OCI-LY7 (cell line): ENCODE measurements around the gene HLX. TPM values are rescaled to one million over a fixed set of nuclear protein-coding genes. Genes with fewer than 3 reads are reported as not detected.

ENCODE experiments used
- BruUV-seq: library from RNA; stranded (reverse); fragments of 400-500 nt; replicated peaks from 2 replicates; lab custom pipeline; 2021; lab: Mats Ljungman, UMichigan
- CTCF ChIA-PET: fragments of 300-600 bp; sonication (Branson Sonifier 250); formaldehyde crosslinking; loops from one replicate; lab custom pipeline; 2022; ENCODE audit warnings: antibody characterized with exemption; ENCODE audit not compliant: unreplicated experiment; lab: Charles Lee
- POLR2A ChIA-PET: fragments of 300-600 bp; sonication (Branson Sonifier 250); formaldehyde crosslinking; loops from one replicate; lab custom pipeline; 2022; ENCODE audit warnings: antibody characterized with exemption; lab: Charles Lee
- DNase-seq: peaks from one replicate; pipeline ENCODE4 v3.0.0-alpha.2; 2015; ENCODE audit warnings: low spot score
- H2AFZ ChIP-seq: fragments of 200-600 bp; sonication (generic), shearing (Covaris generic); 2 replicates; pipeline ENCODE4 v1.6.1; 2014; ENCODE audit warnings: mild to moderate bottlenecking, antibody characterized with exemption, low read length, moderate library complexity
- H3K27ac ChIP-seq: fragments of 200-600 bp; sonication (generic); 2 replicates; pipeline ENCODE4 v1.5.1; 2014; ENCODE audit warnings: mixed run types, low read depth, mild to moderate bottlenecking, moderate library complexity, low read length, inconsistent platforms; ENCODE audit not compliant: poor library complexity, severe bottlenecking
- H3K36me3 ChIP-seq: fragments of 200-600 bp; sonication (generic); 2 replicates; pipeline ENCODE4 v1.6.1; 2014; ENCODE audit warnings: mild to moderate bottlenecking, antibody characterized with exemption, low read length, moderate library complexity, mixed read lengths; ENCODE audit not compliant: insufficient read depth
- H3K4me1 ChIP-seq: fragments of 200-600 bp; sonication (generic); 2 replicates; pipeline ENCODE4 v1.5.1; 2014; ENCODE audit warnings: mild to moderate bottlenecking, low read length; ENCODE audit not compliant: insufficient read depth, poor library complexity, severe bottlenecking
- H3K4me2 ChIP-seq: fragments of 200-600 bp; sonication (generic); 2 replicates; pipeline ENCODE4 v1.6.1; 2014; ENCODE audit warnings: mild to moderate bottlenecking, low read length
- H3K4me3 ChIP-seq: fragments of 200-600 bp; sonication (generic); 2 replicates; pipeline ENCODE4 v1.5.1; 2014; ENCODE audit warnings: mild to moderate bottlenecking, low read depth, low read length; ENCODE audit not compliant: poor library complexity, severe bottlenecking
- H3K79me2 ChIP-seq: fragments of 200-600 bp; sonication (generic); 2 replicates; pipeline ENCODE4 v1.6.1; 2016; ENCODE audit warnings: low read depth, mild to moderate bottlenecking, low read length, moderate library complexity, mixed read lengths; ENCODE audit not compliant: insufficient read depth
- H3K9me2 ChIP-seq: fragments of 200-600 bp; sonication (generic); 2 replicates; pipeline ENCODE4 v1.6.1; 2016; ENCODE audit warnings: mild to moderate bottlenecking, low read length, mixed read lengths; ENCODE audit not compliant: insufficient read depth
- H3K9me3 ChIP-seq: fragments of 200-600 bp; sonication (generic); 2 replicates; pipeline ENCODE4 v1.6.1; 2014; ENCODE audit warnings: mild to moderate bottlenecking, mixed run types, low read length, mixed read lengths
- H4K20me1 ChIP-seq: fragments of 200-600 bp; sonication (generic); 2 replicates; pipeline ENCODE4 v1.6.1; 2014; ENCODE audit warnings: mild to moderate bottlenecking, antibody characterized with exemption, low read length, moderate library complexity, mixed read lengths; ENCODE audit not compliant: insufficient read depth
- CTCF ChIP-seq: fragments of 200-600 bp; sonication (generic); conservative IDR thresholded peaks from 2 replicates; pipeline ENCODE4 v1.5.1; 2014; ENCODE audit warnings: mild to moderate bottlenecking, antibody characterized with exemption, low read length, moderate library complexity, mixed read lengths
- EZH2phosphoT487 ChIP-seq: fragments of 200-600 bp; sonication (generic); IDR thresholded peaks from 2 replicates; pipeline ENCODE4 v1.6.1; 2018; ENCODE audit warnings: low read depth, borderline replicate concordance, mild to moderate bottlenecking, mixed run types, antibody characterized with exemption, low read length, moderate library complexity, mixed read lengths
- intact Hi-C: fragments of 100-400 bp; cut with micrococcal nuclease; formaldehyde crosslinking; loops from one replicate; pipeline ENCODE4 v1.10.0; 2022; ENCODE audit not compliant: unreplicated experiment
- total RNA-seq, 2 experiments: library from RNA; depleted of rRNA in 1 of 2; stranded (reverse); fragments of >200 nt in 1 of 2; shearing (Covaris generic) in 1 of 2; gene quantifications; 2 replicates each; pipeline ENCODE4 v1.2.3, GENCODE V29; 2014 to 2022

HLX gene
- total RNA-seq, 2 experiments from 2014 or later: not detected

GRCh38 chr1:220887520-220888416 lies 8.5 kb downstream of the HLX start:
- no peaks in the 10 kb centered on the region for H3K9me3 ChIP-seq
- no TSS peak for BruUV-seq
- H3K4me1 ChIP-seq: no peaks in the 10 kb centered on the region
- H3K4me2 ChIP-seq: no peak overlapping the region
- CTCF ChIA-PET: no interaction called here
- H3K27ac ChIP-seq: no peak overlapping the region
- no peak overlapping the region for H3K4me3 ChIP-seq
- H3K9me2 ChIP-seq: no peaks in the 10 kb centered on the region
- TF ChIP-seq EZH2phosphoT487: no peak
- no peak for TF ChIP-seq CTCF
- H3K79me2 ChIP-seq: no peaks in the 10 kb centered on the region
- H2AFZ ChIP-seq: no peak overlapping the region
- intact Hi-C loops: no loop called here
- H3K36me3 ChIP-seq: no peaks in the 10 kb centered on the region
- no peaks in the 10 kb centered on the region for H4K20me1 ChIP-seq
- POLR2A ChIA-PET: no interaction called here
- no peak for DNase-seq

GRCh38 chr1:220888417-220888986 lies 9.3 kb downstream of the HLX start:
- BruUV-seq: no TSS peak
- H4K20me1 ChIP-seq: no peaks in the 10 kb centered on the region
- CTCF ChIA-PET: no interaction called here
- H3K4me2 ChIP-seq: no peak overlapping the region
- H3K27ac ChIP-seq: no peak overlapping the region
- no peak for DNase-seq
- no peaks in the 10 kb centered on the region for H3K4me1 ChIP-seq
- POLR2A ChIA-PET: no interaction called here
- no peak overlapping the region for H2AFZ ChIP-seq
- H3K36me3 ChIP-seq: no peaks in the 10 kb centered on the region
- H3K9me3 ChIP-seq: no peaks in the 10 kb centered on the region
- TF ChIP-seq EZH2phosphoT487 (no peak), CTCF (no peak)
- intact Hi-C loops: no loop called here
- H3K4me3 ChIP-seq: no peak overlapping the region
- no peaks in the 10 kb centered on the region for H3K9me2 ChIP-seq
- no peaks in the 10 kb centered on the region for H3K79me2 ChIP-seq

DNA sequence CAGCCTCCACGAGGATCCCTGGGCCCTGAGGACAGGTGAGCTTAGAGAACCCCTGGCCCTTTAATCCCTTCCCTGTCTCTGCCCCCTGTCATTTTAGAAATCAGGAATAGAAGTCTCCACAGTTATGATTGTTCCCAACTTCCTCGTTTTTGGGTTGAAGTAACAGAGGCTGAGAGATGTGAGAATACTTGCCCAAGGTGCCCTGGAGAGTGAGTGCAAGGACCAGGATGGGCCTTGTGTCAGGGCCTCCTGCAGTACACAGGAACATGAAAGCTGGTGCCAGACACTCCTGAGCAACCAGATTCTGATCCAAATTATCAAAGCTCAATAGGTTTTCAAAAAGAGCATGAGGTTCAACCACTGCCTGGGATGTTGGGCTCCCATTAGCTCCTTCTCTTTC lies 10.1 kb downstream of the HLX start:
- Histone ChIP-seq H3K27ac (no peak overlapping the region), H4K20me1 (no peaks in the 10 kb centered on the region), H3K9me2 (no peaks in the 10 kb centered on the region), H2AFZ (no peak overlapping the region), H3K36me3 (no peaks in the 10 kb centered on the region), H3K4me1 (no peaks in the 10 kb centered on the region), H3K79me2 (no peaks in the 10 kb centered on the region), H3K9me3 (no peaks in the 10 kb centered on the region), H3K4me2 (no peak overlapping the region), H3K4me3 (no peak overlapping the region)
- POLR2A ChIA-PET: no interaction called here
- no TSS peak for BruUV-seq
- TF ChIP-seq EZH2phosphoT487 (no peak), CTCF (no peak)
- DNase-seq: no peak
- CTCF ChIA-PET: no interaction called here
- intact Hi-C loops: no loop called here
